Measurements from ENCODE around the gene BMP3. TPM values are rescaled to one million over a fixed set of nuclear protein-coding genes. Genes with fewer than 3 reads are reported as not detected.

The BMP3 gene
- total and polyA plus RNA-seq, 2 of the 13 experiments (the other 11 are each of a cell fraction or from before 2014, with no cell fraction given): not detected

DNA sequence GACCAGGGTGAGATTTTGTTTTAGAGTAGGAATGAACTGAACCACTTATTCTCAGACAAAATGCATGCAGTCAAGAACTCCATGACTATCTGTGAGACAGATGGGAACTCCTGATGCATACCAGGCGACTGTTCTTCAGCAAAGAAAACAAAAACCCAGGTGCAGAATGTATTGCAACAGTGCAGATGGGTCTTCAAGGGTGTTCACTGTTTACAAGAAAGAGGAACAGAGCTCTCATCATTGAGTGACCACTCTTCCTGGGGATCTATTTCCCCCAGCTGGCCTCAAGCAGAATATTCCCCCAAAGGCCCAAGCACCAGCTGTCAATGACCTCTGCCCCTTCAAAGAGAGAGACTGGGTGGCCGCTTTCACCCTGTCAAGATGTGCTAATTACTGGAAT is 39.7 kb upstream of the BMP3 start:
- H4K20me1 ChIP-seq (ENCODE audit: insufficient read depth, low read length): no peaks in the 10 kb centered on the region
- ChIA-PET CTCF (ENCODE audit: low intra/inter-chr PET ratio, low total read pairs) (interaction anchor here (1.9 kb wide), 1 partner anchor 625 kb away, joined by 6 read pairs; no protein-coding TSS in a partner anchor), POLR2A (no interaction called here)
- intact Hi-C loops (cut with micrococcal nuclease; ENCODE audit: unreplicated experiment): loop anchor here (1.0 kb wide), 2 partner anchors 625 to 629 kb away; no protein-coding TSS in a partner anchor
- no peaks in the 10 kb centered on the region for H3K79me2 ChIP-seq (ENCODE audit: insufficient read depth, low read length)
- no peak overlapping the region for H3K4me3 ChIP-seq (replicated peaks in 1 of 3; ENCODE audit: insufficient read depth in 1 of 3, low read depth in 2 of 3, low read length in 3 of 3)
- no peak for DNase-seq (ENCODE audit: low spot score)
- no peaks in the 10 kb centered on the region for H3K9me3 ChIP-seq (ENCODE audit: low read length)
- no peaks in the 10 kb centered on the region for H3K27me3 ChIP-seq (ENCODE audit: control insufficient read depth in 1 of 2, insufficient read depth in 2 of 2, low read length in 2 of 2)
- H3K4me1 ChIP-seq (ENCODE audit: insufficient read depth, low read length): no peaks in the 10 kb centered on the region
- no peak for FAIRE-seq
- 5% methylated on average over 2 of the region's 2 CpGs for WGBS (ENCODE audit: low lambda C conversion rate)
- in situ Hi-C loops (cut with HindIII; ENCODE audit: extremely low pct_ligation_motif_present, low pct_unique_long_range_greater_than_20kb): no loop called here
- no peak for ATAC-seq
- H3K27ac ChIP-seq (ENCODE audit: extremely low read length, insufficient read depth, low read length): no peak overlapping the region
- H3K9ac ChIP-seq (ENCODE audit: insufficient read depth, low read depth, low read length): no peak overlapping the region
- no TSS peak for BruUV-seq (replicated peaks)
- H3K36me3 ChIP-seq (replicated peaks in 1 of 2; ENCODE audit: control insufficient read depth in 1 of 2, insufficient read depth in 2 of 2, low read length in 2 of 2): no peaks in the 10 kb centered on the region
- H3K4me2 ChIP-seq (ENCODE audit: low read depth, low read length): no peak overlapping the region
- no peak overlapping the region for H2AFZ ChIP-seq (ENCODE audit: low read length)
- TF ChIP-seq, protein P1, sequence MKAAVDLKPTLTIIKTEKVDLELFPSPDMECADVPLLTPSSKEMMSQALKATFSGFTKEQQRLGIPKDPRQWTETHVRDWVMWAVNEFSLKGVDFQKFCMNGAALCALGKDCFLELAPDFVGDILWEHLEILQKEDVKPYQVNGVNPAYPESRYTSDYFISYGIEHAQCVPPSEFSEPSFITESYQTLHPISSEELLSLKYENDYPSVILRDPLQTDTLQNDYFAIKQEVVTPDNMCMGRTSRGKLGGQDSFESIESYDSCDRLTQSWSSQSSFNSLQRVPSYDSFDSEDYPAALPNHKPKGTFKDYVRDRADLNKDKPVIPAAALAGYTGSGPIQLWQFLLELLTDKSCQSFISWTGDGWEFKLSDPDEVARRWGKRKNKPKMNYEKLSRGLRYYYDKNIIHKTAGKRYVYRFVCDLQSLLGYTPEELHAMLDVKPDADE (CRISPR knock-in tag; IDR thresholded peaks at IDR 0.05): no peak
- TF ChIP-seq ZNF350 (CRISPR knock-in tag; IDR thresholded peaks at IDR 0.05; ENCODE audit: borderline replicate concordance, low read depth) (no peak), SNAPC2 (CRISPR knock-in tag; IDR thresholded peaks at IDR 0.05) (no peak), NCOA2 (CRISPR knock-in tag; IDR thresholded peaks at IDR 0.05) (no peak), HNRNPLL (IDR thresholded peaks at IDR 0.05; ENCODE audit: low read depth, low read length, poor library complexity, severe bottlenecking) (no peak), MYNN (CRISPR knock-in tag; IDR thresholded peaks at IDR 0.05; ENCODE audit: low read depth) (no peak), SMAD1 (CRISPR knock-in tag; IDR thresholded peaks at IDR 0.05; ENCODE audit: borderline replicate concordance, low read depth) (no peak), HMG20B (CRISPR knock-in tag; conservative IDR thresholded peaks at IDR 0.05) (no peak), ZNF761 (CRISPR knock-in tag; conservative IDR thresholded peaks at IDR 0.05) (no peak)
- TF ChIP-seq, protein P2, sequence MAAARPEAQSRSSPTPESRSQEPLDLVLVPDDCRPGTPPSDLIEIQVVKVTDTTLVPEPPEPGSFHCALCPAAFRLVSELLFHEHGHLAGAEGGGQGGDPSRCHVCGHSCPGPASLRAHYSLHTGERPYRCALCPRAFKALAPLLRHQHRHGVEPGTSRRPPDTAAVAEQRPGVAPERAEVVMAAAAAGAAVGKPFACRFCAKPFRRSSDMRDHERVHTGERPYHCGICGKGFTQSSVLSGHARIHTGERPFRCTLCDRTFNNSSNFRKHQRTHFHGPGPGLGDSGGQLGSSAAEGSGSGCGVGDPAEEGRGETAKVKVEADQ (CRISPR knock-in tag; IDR thresholded peaks at IDR 0.05; ENCODE audit: borderline replicate concordance): no peak
- TF ChIP-seq, protein P3, sequence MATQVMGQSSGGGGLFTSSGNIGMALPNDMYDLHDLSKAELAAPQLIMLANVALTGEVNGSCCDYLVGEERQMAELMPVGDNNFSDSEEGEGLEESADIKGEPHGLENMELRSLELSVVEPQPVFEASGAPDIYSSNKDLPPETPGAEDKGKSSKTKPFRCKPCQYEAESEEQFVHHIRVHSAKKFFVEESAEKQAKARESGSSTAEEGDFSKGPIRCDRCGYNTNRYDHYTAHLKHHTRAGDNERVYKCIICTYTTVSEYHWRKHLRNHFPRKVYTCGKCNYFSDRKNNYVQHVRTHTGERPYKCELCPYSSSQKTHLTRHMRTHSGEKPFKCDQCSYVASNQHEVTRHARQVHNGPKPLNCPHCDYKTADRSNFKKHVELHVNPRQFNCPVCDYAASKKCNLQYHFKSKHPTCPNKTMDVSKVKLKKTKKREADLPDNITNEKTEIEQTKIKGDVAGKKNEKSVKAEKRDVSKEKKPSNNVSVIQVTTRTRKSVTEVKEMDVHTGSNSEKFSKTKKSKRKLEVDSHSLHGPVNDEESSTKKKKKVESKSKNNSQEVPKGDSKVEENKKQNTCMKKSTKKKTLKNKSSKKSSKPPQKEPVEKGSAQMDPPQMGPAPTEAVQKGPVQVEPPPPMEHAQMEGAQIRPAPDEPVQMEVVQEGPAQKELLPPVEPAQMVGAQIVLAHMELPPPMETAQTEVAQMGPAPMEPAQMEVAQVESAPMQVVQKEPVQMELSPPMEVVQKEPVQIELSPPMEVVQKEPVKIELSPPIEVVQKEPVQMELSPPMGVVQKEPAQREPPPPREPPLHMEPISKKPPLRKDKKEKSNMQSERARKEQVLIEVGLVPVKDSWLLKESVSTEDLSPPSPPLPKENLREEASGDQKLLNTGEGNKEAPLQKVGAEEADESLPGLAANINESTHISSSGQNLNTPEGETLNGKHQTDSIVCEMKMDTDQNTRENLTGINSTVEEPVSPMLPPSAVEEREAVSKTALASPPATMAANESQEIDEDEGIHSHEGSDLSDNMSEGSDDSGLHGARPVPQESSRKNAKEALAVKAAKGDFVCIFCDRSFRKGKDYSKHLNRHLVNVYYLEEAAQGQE (IDR thresholded peaks at IDR 0.05; ENCODE audit: borderline replicate concordance in 1 of 2, low read depth in 1 of 2, low read length in 2 of 2): no peak
- TF ChIP-seq, protein P4, sequence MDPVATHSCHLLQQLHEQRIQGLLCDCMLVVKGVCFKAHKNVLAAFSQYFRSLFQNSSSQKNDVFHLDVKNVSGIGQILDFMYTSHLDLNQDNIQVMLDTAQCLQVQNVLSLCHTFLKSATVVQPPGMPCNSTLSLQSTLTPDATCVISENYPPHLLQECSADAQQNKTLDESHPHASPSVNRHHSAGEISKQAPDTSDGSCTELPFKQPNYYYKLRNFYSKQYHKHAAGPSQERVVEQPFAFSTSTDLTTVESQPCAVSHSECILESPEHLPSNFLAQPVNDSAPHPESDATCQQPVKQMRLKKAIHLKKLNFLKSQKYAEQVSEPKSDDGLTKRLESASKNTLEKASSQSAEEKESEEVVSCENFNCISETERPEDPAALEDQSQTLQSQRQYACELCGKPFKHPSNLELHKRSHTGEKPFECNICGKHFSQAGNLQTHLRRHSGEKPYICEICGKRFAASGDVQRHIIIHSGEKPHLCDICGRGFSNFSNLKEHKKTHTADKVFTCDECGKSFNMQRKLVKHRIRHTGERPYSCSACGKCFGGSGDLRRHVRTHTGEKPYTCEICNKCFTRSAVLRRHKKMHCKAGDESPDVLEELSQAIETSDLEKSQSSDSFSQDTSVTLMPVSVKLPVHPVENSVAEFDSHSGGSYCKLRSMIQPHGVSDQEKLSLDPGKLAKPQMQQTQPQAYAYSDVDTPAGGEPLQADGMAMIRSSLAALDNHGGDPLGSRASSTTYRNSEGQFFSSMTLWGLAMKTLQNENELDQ (CRISPR knock-in tag; IDR thresholded peaks at IDR 0.05; ENCODE audit: borderline replicate concordance): no peak

Measured in HepG2 (cell line).